Suprapubic skin (tissue), 4 donors: ENCODE data around the gene LRP2BP.

Experiments used
- CTCF ChIP-seq, 2 donors: fragments of 200-600 bp in 1 of 2; fragments of 450-650 bp in 1 of 2; sonication (generic) in 1 of 2; IDR thresholded peaks; one replicate each; pipeline ENCODE4 v1.5.1; 2016 to 2019; ENCODE audit warnings: antibody characterized with exemption in 2 of 2, mild to moderate bottlenecking in 1 of 2, moderate library complexity in 1 of 2
- EP300 ChIP-seq: sonication (generic); formaldehyde crosslinking; IDR thresholded peaks from one replicate; pipeline ENCODE4 v1.6.1; 2017; ENCODE audit warnings: antibody characterized with exemption
- POLR2A ChIP-seq, 2 donors: fragments of 450-650 bp; IDR thresholded peaks; one replicate each; pipeline ENCODE4 v1.6.1; 2017; ENCODE audit warnings: antibody characterized with exemption in 2 of 2, mild to moderate bottlenecking in 2 of 2, moderate library complexity in 2 of 2
- POLR2AphosphoS5 ChIP-seq, 3 donors: sonication (generic); formaldehyde crosslinking; IDR thresholded peaks; one replicate each; pipeline ENCODE4 v1.6.1; 2017; ENCODE audit warnings: antibody characterized with exemption in 3 of 3

- TF ChIP-seq CTCF (IDR thresholded peaks at IDR 0.05): no peak
- no peak for TF ChIP-seq POLR2AphosphoS5 (IDR thresholded peaks at IDR 0.05)
- TF ChIP-seq EP300: no peak
- TF ChIP-seq POLR2A (IDR thresholded peaks at IDR 0.05): no peak
Measured at GRCh38 chr4:185352202-185352601, 43.5 kb downstream of the LRP2BP start.
